GM21528 (cell line): Measurements from ENCODE around the gene DNER.
A peak's percentile ranks its signal among the peaks of the same experiment; 100 is the strongest.

Source experiments
- ATAC-seq: cut with Tn5 transposase; IDR thresholded peaks from one replicate; pipeline ENCODE4 v1.9.1; 2021; ENCODE audit warnings: mild to moderate bottlenecking, moderate library complexity; ENCODE audit not compliant: unreplicated experiment, low FRiP score

Gene DNER

DNA sequence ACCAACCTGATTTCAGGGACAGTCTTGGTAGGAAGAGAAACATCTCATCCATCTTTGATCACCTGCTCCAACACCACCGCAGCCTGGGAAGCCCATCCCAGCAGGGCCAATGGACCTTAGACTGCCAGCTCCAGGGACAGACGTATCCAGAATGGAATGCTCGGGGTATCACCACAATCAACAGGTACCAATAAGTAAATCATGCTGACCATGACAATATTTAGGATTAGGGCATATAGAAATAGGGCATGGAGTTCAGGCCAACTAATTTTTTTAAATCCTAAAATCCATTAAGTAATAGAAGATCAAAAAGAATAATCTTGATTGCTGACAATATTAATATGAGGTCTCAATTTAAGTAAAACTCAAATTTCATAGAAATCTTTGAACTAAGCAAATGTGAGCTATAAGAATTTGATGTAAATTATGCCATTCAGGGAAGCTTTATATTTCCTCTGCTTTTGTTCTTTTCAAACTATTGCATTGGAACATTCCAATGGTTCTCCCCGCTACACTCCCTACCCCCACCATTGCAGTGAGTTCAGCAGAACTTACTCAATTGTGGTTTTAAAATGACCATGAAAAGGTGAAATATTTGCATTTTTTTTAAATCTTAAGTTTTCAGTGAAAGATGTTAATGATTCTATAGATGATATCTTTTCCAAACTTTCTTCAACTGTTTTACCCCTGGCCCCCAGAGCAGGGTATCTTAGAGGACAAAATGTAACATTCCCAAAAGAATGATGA lies 138.6 kb downstream of the DNER start:
- no peak for ATAC-seq

GRCh38 chr2:229572507-229573271 lies 141.7 kb downstream of the DNER start:
- ATAC-seq, result no peak

DNA sequence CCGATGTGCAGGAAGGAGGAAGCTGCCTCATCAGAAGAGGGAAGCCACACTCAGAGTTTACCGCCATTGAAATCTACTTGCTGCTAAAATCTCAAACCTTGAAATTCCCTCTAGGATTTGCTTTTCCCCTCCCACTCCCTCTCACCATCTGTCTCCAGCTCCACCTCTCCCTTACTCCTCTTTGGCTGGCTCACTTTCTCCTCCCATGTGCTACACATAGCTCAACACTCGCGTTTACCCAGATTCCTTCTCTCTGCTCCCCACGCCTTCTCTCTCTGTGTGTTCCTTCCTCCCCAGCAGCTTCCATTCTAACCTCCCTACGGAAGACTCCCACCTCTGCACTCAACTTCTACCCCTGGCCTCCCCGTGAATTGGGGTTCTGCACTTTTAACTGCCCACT lies 143.1 kb downstream of the DNER start:
- ATAC-seq, result no peak

- ATAC-seq, result no peak
These were observed 148.0 kb downstream of the DNER start for GRCh38 chr2:229566370-229566769.

DNA sequence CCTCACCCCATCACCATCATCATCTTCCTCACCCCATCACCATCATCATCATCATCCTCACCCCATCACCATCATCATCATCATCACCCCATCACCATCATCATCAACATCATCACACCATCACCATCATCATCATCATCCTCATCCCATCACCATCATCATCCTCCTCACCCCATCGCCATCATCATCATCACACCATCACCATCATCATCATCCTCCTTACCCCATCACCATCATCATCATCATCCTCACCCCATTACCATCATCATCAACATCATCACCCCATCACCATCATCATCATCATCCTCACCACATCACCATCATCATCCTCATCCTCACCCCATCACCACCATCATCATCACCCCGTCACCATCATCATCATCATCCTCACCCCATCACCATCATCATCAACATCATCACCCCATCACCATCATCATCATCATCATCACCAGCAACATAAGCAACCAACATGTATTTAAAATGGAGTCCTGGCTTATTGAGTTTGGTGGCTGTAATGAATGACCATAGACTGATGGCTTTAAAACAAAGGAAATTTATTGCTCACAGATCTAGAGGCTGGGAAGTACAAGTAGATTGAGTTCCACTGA lies 150.0 kb downstream of the DNER start:
- no peak for ATAC-seq

GRCh38 chr2:229563388-229563787 lies 151.0 kb downstream of the DNER start:
- ATAC-seq, result no peak

DNA sequence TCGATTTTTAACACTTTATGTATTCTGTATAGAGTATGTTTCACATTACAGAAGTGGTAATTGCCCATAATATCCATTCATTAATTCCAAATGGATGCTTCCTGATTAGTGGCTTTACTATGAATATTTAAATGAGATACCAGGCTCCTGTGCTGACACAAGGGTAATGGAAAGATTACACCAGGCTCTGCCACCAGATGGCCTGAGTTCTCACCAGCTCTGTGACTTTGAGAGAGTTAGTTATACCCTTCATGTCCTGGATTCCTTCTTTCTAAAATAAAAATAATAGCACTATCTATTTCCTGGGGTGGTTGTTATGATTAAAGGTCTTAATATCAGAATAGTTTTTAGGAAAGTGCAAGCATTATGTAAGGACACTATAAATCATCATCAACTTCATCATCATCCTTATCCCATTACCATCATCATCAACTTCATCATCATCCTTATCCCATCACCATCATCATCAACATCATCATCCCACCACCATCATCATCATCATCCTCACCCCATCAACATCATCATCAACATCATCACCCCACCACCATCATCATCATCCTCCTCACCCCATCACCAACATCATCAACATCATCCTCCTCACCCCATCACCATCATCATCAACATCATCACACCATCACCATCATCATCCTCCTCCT lies 151.8 kb downstream of the DNER start:
- ATAC-seq, result no peak

GRCh38 chr2:229559986-229560385 lies 154.4 kb downstream of the DNER start:
- no peak for ATAC-seq

DNA sequence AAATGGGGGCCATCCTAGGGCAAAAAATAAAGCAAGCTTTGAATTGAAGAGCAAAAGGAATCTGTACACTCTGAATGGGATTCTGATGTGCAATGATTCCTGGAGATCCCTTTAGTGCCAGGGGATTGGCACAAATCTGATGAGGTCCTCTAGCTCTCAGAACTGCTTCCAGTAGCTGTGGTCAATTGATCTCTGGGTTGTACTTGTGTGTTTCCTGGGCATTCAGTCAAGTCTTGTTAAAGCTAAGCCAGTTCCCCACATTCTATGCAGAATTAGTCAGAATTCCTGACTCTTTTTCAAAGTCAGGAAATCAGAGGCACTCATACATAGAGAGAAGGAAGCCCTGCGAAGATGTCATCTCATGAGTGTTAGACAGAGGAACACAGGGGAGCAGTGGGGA lies 161.3 kb downstream of the DNER start:
- ATAC-seq, result no peak

- ATAC-seq, result no peak
These were observed 171.0 kb downstream of the DNER start for GRCh38 chr2:229543176-229543873.

- no peak for ATAC-seq
These were observed 174.7 kb downstream of the DNER start for GRCh38 chr2:229539628-229540027.

DNA sequence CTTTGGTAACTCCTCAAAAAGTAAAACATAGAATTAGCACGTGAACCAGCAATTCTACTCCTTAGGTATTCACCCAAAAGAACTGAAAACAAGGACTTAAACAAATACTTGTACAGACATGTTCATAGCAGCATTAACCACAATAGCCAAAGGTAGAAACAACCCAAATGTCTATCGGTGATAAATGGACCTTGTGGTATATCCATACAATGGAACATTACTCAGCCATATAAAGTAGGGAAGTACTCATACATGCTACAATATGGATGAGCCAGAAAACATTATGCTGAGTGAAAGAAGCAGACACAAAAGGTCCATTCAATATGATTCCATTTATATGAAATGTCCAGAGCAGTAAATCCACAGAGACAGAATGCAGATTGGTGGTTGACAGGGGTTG lies 182.8 kb downstream of the DNER start:
- no peak for ATAC-seq

DNA sequence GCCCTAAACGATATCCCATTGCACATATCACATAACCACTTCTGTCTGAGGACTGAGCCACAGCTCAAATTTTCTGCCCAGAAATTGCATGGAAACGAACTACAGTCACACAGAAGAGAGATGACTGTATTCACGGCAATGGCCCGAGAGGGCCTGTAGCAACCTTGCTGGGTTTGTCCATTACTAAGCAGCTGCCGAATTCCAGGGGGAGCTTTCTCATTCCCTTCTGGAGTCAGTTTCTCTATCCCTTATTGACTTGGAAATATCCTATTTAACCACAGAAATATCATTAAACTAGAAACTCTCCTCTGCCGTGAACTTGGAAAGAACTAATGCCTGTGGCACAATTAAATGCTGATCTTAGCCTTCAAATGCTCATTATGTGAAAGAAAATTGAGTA lies 183.9 kb downstream of the DNER start:
- no peak for ATAC-seq

- ATAC-seq, result no peak
These were observed 185.5 kb downstream of the DNER start for GRCh38 chr2:229528846-229529245.

- ATAC-seq, result no peak
These were observed 187.4 kb downstream of the DNER start for GRCh38 chr2:229526951-229527350.

DNA sequence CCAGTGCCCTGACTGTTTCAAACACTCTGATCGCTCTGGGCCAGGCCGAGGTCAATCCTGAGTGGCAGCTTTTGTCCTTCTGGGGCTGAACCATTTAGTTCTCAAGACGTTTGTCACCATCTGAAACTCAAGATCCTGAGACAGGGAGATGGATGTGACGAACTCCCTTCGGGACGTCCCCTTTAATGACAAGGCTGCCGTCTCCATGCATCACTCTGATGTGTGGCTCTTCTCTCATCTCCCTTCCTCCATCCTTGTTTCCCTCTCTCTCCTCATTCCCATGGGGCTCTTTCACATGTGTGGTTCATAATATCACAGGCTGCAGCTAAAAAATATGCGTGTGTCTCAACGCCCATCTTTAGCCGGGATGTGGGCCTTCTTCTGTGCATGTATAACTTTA lies 189.6 kb downstream of the DNER start:
- no peak for ATAC-seq

- ATAC-seq, result no peak
These were observed 190.7 kb downstream of the DNER start for GRCh38 chr2:229523663-229524062.

DNA sequence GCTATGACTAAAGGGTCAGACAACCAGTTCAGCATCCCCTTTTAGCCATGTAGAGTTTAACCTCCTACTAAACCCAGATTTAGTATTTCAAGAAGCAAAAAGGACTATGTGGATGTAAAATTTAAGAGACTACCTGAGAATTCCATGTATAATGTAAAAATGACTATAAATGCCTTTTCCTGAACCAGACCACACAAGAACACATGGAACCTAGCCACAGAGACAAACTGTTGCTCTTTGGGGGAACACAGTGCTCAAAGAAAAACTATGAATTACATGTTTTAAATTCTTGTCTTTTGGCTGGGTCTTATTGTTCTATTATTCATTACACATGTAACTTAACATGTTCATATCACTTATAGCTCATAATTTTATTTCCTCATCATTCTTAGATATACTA lies 192.8 kb downstream of the DNER start:
- ATAC-seq, result no peak

DNA sequence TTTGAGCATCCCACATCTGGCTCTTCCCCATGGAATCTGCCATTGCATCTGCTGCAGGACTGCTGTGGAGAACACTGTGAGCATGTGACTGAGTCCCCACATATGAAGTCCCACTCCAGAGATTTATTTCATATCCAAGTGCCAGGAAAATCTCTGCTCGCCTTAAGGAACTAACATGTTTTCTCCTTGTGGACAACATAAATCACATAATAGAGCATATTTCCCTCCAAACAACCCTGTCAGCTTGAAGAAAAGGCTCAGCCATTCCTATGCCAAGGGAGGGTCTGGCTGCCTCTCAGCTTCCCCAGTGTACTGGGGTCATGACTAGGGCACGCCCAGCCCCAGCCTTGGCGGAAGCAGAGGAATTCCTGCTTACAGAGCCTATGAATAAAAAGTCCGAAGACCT lies 193.7 kb downstream of the DNER start:
- no peak for ATAC-seq

DNA sequence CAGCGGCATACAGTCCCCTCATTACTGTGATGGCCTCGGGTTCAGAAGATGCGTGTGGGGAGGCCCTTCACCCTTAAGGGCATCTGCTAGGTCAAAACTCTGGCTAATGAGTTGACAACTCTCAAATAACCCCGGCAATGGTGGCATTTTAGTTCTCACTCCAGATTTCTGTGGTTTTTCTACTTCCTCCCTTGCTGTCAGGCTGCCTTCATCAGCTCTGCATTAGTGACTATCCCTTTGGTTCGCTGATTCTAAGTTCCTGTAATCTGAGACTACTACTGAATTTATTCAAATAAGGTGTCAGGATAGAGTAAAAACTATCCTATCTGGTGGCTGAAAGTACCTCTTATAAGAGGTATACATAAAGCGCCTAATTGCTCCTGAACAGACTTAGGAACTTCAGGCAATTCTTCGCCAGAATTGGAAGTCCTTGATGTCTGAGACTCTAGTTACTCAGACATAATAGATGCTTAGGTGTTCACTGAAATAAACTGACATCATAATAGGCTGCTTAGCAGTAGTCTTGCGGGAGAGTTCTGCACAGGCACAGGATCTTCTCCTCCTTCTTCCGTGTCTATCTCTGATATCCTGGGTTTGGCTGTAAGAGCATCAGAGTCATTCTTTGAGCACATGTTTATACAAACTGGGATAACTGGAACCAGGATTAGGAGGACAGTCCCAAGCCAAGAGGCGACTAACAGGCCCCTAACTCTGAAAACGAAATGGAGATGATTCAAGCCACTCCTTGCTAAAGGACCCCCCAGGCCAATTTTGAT lies 194.5 kb downstream of the DNER start:
- peak; percentile 62 for ATAC-seq
